Measurements from ENCODE around the gene BIN1.

DNA sequence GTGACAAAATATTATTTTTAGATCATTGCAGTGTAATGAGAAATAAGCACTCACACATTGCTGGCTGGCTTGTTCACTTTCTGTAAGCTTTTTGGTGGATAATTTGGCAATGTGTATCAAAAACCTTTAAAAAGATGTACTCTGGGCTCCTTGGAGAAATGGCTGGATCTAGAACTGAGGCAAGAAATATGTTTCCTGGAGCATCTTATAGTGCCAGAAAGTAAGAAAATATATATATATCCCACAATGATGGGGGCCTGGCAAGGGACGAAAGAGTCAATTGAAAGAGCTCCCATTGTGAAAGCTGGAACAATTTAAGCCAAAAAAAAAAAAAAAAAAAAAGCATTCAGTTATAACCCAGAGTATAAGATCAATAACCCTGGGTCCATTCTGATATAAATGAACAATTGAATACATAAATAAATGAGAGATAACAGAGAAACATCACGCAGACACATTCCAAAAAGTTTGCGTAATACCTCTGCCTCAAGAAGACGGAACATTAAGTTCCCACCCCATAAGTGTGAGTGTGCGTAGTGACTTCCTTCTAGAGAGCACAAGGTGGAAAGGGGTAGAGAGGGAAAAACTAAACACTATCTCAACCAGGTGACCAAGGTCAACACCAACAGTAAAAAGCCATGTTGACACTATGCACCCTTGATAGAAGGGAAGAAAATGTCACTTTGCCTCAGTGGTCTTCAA, 77.5 kb downstream of the BIN1 start:
- TF ChIP-seq, protein P1, sequence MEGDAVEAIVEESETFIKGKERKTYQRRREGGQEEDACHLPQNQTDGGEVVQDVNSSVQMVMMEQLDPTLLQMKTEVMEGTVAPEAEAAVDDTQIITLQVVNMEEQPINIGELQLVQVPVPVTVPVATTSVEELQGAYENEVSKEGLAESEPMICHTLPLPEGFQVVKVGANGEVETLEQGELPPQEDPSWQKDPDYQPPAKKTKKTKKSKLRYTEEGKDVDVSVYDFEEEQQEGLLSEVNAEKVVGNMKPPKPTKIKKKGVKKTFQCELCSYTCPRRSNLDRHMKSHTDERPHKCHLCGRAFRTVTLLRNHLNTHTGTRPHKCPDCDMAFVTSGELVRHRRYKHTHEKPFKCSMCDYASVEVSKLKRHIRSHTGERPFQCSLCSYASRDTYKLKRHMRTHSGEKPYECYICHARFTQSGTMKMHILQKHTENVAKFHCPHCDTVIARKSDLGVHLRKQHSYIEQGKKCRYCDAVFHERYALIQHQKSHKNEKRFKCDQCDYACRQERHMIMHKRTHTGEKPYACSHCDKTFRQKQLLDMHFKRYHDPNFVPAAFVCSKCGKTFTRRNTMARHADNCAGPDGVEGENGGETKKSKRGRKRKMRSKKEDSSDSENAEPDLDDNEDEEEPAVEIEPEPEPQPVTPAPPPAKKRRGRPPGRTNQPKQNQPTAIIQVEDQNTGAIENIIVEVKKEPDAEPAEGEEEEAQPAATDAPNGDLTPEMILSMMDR (IDR thresholded peaks at IDR 0.05) = no peak
- TF ChIP-seq POLR2A (IDR thresholded peaks at IDR 0.05) = no peak
